HG03039 (cell line): ENCODE results near the gene DCHS2.
"Not testable (repeated sequence)": the region's sequence is repeated elsewhere in the genome, so short reads cannot be mapped to it uniquely, and the experiment has no call there.

Experiments
- ATAC-seq: cut with Tn5 transposase; IDR thresholded peaks from one replicate; pipeline ENCODE4 v1.9.1; 2021; ENCODE audit warnings: mild to moderate bottlenecking, moderate library complexity; ENCODE audit not compliant: unreplicated experiment

DCHS2 gene

GRCh38 chr4:154230091-154230490 lies 261.5 kb downstream of the DCHS2 start:
- ATAC-seq: no peak

- ATAC-seq: no peak
Observed at GRCh38 chr4:154222875-154223274, 268.7 kb downstream of the DCHS2 start.

GRCh38 chr4:154218051-154218450 lies 273.5 kb downstream of the DCHS2 start:
- no peak for ATAC-seq

- not testable (repeated sequence) for ATAC-seq
Observed at GRCh38 chr4:154217384-154217783, 274.2 kb downstream of the DCHS2 start.

- no peak for ATAC-seq
Observed at GRCh38 chr4:154211506-154211905, 280.1 kb downstream of the DCHS2 start.

- no peak for ATAC-seq
Observed at GRCh38 chr4:154208424-154208823, 283.2 kb downstream of the DCHS2 start.

- ATAC-seq: no peak
Observed at GRCh38 chr4:154205471-154205870, 286.1 kb downstream of the DCHS2 start.

GRCh38 chr4:154194649-154195048 lies 296.9 kb downstream of the DCHS2 start:
- ATAC-seq: no peak

- ATAC-seq: no peak
Observed at GRCh38 chr4:154192585-154192984, 299.0 kb downstream of the DCHS2 start.

- ATAC-seq: no peak
Observed at GRCh38 chr4:154189346-154189745, 302.3 kb downstream of the DCHS2 start.

- ATAC-seq: no peak
Observed at GRCh38 chr4:154186888-154187287, 304.7 kb downstream of the DCHS2 start.

GRCh38 chr4:154186035-154186434 lies 305.6 kb downstream of the DCHS2 start:
- ATAC-seq: no peak

GRCh38 chr4:154184238-154184637 lies 307.4 kb downstream of the DCHS2 start:
- no peak for ATAC-seq

GRCh38 chr4:154183264-154183663 lies 308.3 kb downstream of the DCHS2 start:
- ATAC-seq: no peak
